IPS-18a (cell line): Measurements from ENCODE around the gene UROS.

Source experiments
- H3K27ac ChIP-seq: one replicate; pipeline ENCODE4 v1.5.1; 2013; ENCODE audit warnings: low read length
- H3K27me3 ChIP-seq: one replicate; pipeline ENCODE4 v1.6.1; 2013; ENCODE audit warnings: mild to moderate bottlenecking, low read length; ENCODE audit not compliant: control insufficient read depth, insufficient read depth
- H3K36me3 ChIP-seq: one replicate; pipeline ENCODE4 v1.6.1; 2013; ENCODE audit warnings: low read depth, low read length; ENCODE audit not compliant: control insufficient read depth
- H3K4me1 ChIP-seq: one replicate; pipeline ENCODE4 v1.6.1; 2013; ENCODE audit warnings: low read depth, low read length; ENCODE audit not compliant: control insufficient read depth
- H3K4me3 ChIP-seq: one replicate; pipeline ENCODE4 v1.5.1; 2013; ENCODE audit warnings: low read length
- H3K9ac ChIP-seq: one replicate; pipeline ENCODE4 v1.6.1; 2013; ENCODE audit warnings: mild to moderate bottlenecking, low read length, moderate library complexity
- H3K9me3 ChIP-seq: one replicate; pipeline ENCODE4 v1.6.1; 2013; ENCODE audit warnings: low read depth, low read length; ENCODE audit not compliant: control insufficient read depth

The UROS gene

GRCh38 chr10:125799451-125800182, 23.4 kb downstream of the UROS start:
- H3K9me3 ChIP-seq, result no peaks in the 10 kb centered on the region
- H3K9ac ChIP-seq, result no peak overlapping the region
- peaks cover 10% of the 10 kb centered on the region for H3K36me3 ChIP-seq
- no peak overlapping the region for H3K27ac ChIP-seq
- H3K27me3 ChIP-seq, result no peaks in the 10 kb centered on the region
- H3K4me3 ChIP-seq, result no peak overlapping the region
- H3K4me1 ChIP-seq, result no peaks in the 10 kb centered on the region

- H3K27me3 ChIP-seq, result no peaks in the 10 kb centered on the region
- H3K4me3 ChIP-seq, result no peak overlapping the region
- H3K36me3 ChIP-seq, result peaks cover 19% of the 10 kb centered on the region
- H3K9ac ChIP-seq, result no peak overlapping the region
- no peaks in the 10 kb centered on the region for H3K4me1 ChIP-seq
- no peak overlapping the region for H3K27ac ChIP-seq
- H3K9me3 ChIP-seq, result no peaks in the 10 kb centered on the region
These were observed 24.9 kb downstream of the UROS start for GRCh38 chr10:125797994-125798662.

- no peak overlapping the region for H3K27ac ChIP-seq
- H3K27me3 ChIP-seq, result no peaks in the 10 kb centered on the region
- no peaks in the 10 kb centered on the region for H3K9me3 ChIP-seq
- no peak overlapping the region for H3K9ac ChIP-seq
- H3K4me1 ChIP-seq, result no peaks in the 10 kb centered on the region
- H3K4me3 ChIP-seq, result no peak overlapping the region
- H3K36me3 ChIP-seq, result peaks cover 24% of the 10 kb centered on the region
These were observed 25.6 kb downstream of the UROS start for GRCh38 chr10:125797424-125797823.

- H3K4me1 ChIP-seq, result no peaks in the 10 kb centered on the region
- no peaks in the 10 kb centered on the region for H3K9me3 ChIP-seq
- H3K4me3 ChIP-seq, result no peak overlapping the region
- no peak overlapping the region for H3K27ac ChIP-seq
- no peak overlapping the region for H3K9ac ChIP-seq
- H3K27me3 ChIP-seq, result no peaks in the 10 kb centered on the region
- peaks cover 34% of the 10 kb centered on the region for H3K36me3 ChIP-seq
These were observed 27.3 kb downstream of the UROS start for GRCh38 chr10:125795637-125796190.

GRCh38 chr10:125795128-125795527, 27.9 kb downstream of the UROS start:
- no peak overlapping the region for H3K4me3 ChIP-seq
- no peaks in the 10 kb centered on the region for H3K9me3 ChIP-seq
- H3K4me1 ChIP-seq, result no peaks in the 10 kb centered on the region
- no peaks in the 10 kb centered on the region for H3K27me3 ChIP-seq
- no peak overlapping the region for H3K9ac ChIP-seq
- H3K27ac ChIP-seq, result no peak overlapping the region
- H3K36me3 ChIP-seq, result peaks cover 34% of the 10 kb centered on the region

- Histone ChIP-seq H3K27me3 (no peaks in the 10 kb centered on the region), H3K27ac (no peak overlapping the region), H3K36me3 (peaks cover 39% of the 10 kb centered on the region), H3K4me3 (no peak overlapping the region), H3K9me3 (no peaks in the 10 kb centered on the region), H3K9ac (no peak overlapping the region), H3K4me1 (no peaks in the 10 kb centered on the region)
These were observed 30.4 kb downstream of the UROS start for GRCh38 chr10:125792342-125793300.

GRCh38 chr10:125788156-125789034, 34.7 kb downstream of the UROS start:
- Histone ChIP-seq H3K9me3 (no peaks in the 10 kb centered on the region), H3K27me3 (no peaks in the 10 kb centered on the region), H3K36me3 (peaks cover 19% of the 10 kb centered on the region), H3K9ac (no peak overlapping the region), H3K27ac (no peak overlapping the region), H3K4me3 (no peak overlapping the region), H3K4me1 (no peaks in the 10 kb centered on the region)

GRCh38 chr10:125785791-125786190, 37.3 kb downstream of the UROS start:
- no peak overlapping the region for H3K9ac ChIP-seq
- H3K27me3 ChIP-seq, result no peaks in the 10 kb centered on the region
- H3K36me3 ChIP-seq, result peaks cover 4% of the 10 kb centered on the region
- no peak overlapping the region for H3K27ac ChIP-seq
- H3K4me1 ChIP-seq, result no peaks in the 10 kb centered on the region
- H3K4me3 ChIP-seq, result no peak overlapping the region
- no peaks in the 10 kb centered on the region for H3K9me3 ChIP-seq

- no peaks in the 10 kb centered on the region for H3K4me1 ChIP-seq
- no peaks in the 10 kb centered on the region for H3K9me3 ChIP-seq
- H3K4me3 ChIP-seq, result no peak overlapping the region
- H3K9ac ChIP-seq, result no peak overlapping the region
- no peak overlapping the region for H3K27ac ChIP-seq
- H3K27me3 ChIP-seq, result no peaks in the 10 kb centered on the region
- peaks cover under 1% of the 10 kb centered on the region for H3K36me3 ChIP-seq
These were observed 39.1 kb downstream of the UROS start for GRCh38 chr10:125783957-125784356.

GRCh38 chr10:125783408-125783807, 39.6 kb downstream of the UROS start:
- H3K9me3 ChIP-seq, result no peaks in the 10 kb centered on the region
- H3K27me3 ChIP-seq, result no peaks in the 10 kb centered on the region
- H3K4me3 ChIP-seq, result no peak overlapping the region
- no peak overlapping the region for H3K27ac ChIP-seq
- no peaks in the 10 kb centered on the region for H3K36me3 ChIP-seq
- no peaks in the 10 kb centered on the region for H3K4me1 ChIP-seq
- H3K9ac ChIP-seq, result no peak overlapping the region
